Peyer's patch (tissue), 4 donors: ENCODE data around the gene HSBP1. TPM values are rescaled to one million over a fixed set of nuclear protein-coding genes. Genes with fewer than 3 reads are reported as not detected.

Experiments
- DNase-seq, 3 donors: peaks; one replicate each; pipeline ENCODE4 v3.0.0-alpha.2; 2017 to 2019
- H3K27ac ChIP-seq, 4 donors: fragments of 200-600 bp; sonication (generic); one replicate each; pipeline ENCODE4 v1.5.1; 2016 to 2019
- H3K27me3 ChIP-seq, 2 donors: fragments of 200-600 bp; sonication (generic); one replicate each; pipeline ENCODE4 v1.5.1; 2019
- H3K36me3 ChIP-seq, 3 donors: fragments of 200-600 bp; sonication (generic); one replicate each; pipeline ENCODE4 v1.5.1; 2016 to 2019
- H3K4me1 ChIP-seq, 4 donors: fragments of 200-600 bp; sonication (generic); one replicate each; pipeline ENCODE4 v1.5.1; 2016 to 2019
- H3K4me3 ChIP-seq, 4 donors: fragments of 200-600 bp; sonication (generic); 1 replicate in 3 of 4; 2 replicates in 1 of 4; pipeline ENCODE4 v1.5.1; 2016 to 2019; ENCODE audit warnings: mild to moderate bottlenecking in 1 of 4
- H3K9me3 ChIP-seq, 4 donors: fragments of 200-600 bp; sonication (generic); one replicate each; pipeline ENCODE4 v1.5.1; 2016 to 2019; ENCODE audit warnings: mild to moderate bottlenecking in 1 of 4
- CTCF ChIP-seq, 6 experiments: fragments of 450-650 bp in 4 of 6; fragments of 200-600 bp in 2 of 6; sonication (generic) in 1 of 6; IDR thresholded peaks; one replicate each; pipeline ENCODE4 v1.5.1; 2017 to 2019; ENCODE audit warnings: antibody characterized with exemption in 6 of 6, mild to moderate bottlenecking in 3 of 6, moderate library complexity in 1 of 6
- POLR2A ChIP-seq, 2 donors: fragments of 450-650 bp; IDR thresholded peaks; one replicate each; pipeline ENCODE4 v1.5.1; 2017; ENCODE audit warnings: antibody characterized with exemption in 2 of 2, mild to moderate bottlenecking in 2 of 2, moderate library complexity in 2 of 2
- total RNA-seq, 4 donors: library from RNA; depleted of rRNA; stranded (reverse); fragments of >200 nt; gene quantifications; one replicate each; pipeline ENCODE4 v1.1.0, GENCODE V29; 2016

The HSBP1 gene
- total RNA-seq, 4 donors from 2014 or later, result 12.4 to 19.0 (median 18.1) TPM

GRCh38 chr16:83839561-83839960 is 31.8 kb downstream of the HSBP1 start:
- Histone ChIP-seq H3K27me3 (no peaks in the 10 kb centered on the region), H3K27ac (no peak overlapping the region), H3K36me3 (no peaks in the 10 kb centered on the region), H3K4me1 (no peaks in the 10 kb centered on the region), H3K9me3 (no peaks in the 10 kb centered on the region), H3K4me3 (no peak overlapping the region)
- DNase-seq, result no peak
- no peak for TF ChIP-seq CTCF (IDR thresholded peaks at IDR 0.05)
- no peak for TF ChIP-seq POLR2A (IDR thresholded peaks at IDR 0.05)

GRCh38 chr16:83840060-83840617 is 32.4 kb downstream of the HSBP1 start:
- Histone ChIP-seq H3K36me3 (no peaks in the 10 kb centered on the region), H3K27ac (no peak overlapping the region), H3K9me3 (no peaks in the 10 kb centered on the region), H3K27me3 (no peaks in the 10 kb centered on the region), H3K4me3 (no peak overlapping the region), H3K4me1 (no peaks in the 10 kb centered on the region)
- no peak for DNase-seq
- TF ChIP-seq POLR2A (IDR thresholded peaks at IDR 0.05), result no peak
- TF ChIP-seq CTCF (IDR thresholded peaks at IDR 0.05), result no peak

- H3K9me3 ChIP-seq, result no peaks in the 10 kb centered on the region
- no peak for DNase-seq
- no peaks in the 10 kb centered on the region for H3K36me3 ChIP-seq
- no peak for TF ChIP-seq CTCF (IDR thresholded peaks at IDR 0.05)
- no peak for TF ChIP-seq POLR2A (IDR thresholded peaks at IDR 0.05)
- H3K4me3 ChIP-seq, result no peak overlapping the region
- H3K27ac ChIP-seq, result no peak overlapping the region
- no peaks in the 10 kb centered on the region for H3K4me1 ChIP-seq
- no peaks in the 10 kb centered on the region for H3K27me3 ChIP-seq
Measured at GRCh38 chr16:83842291-83842690, 34.5 kb downstream of the HSBP1 start.

- peak in 2 of 3 donors; percentile 56 to 66 for DNase-seq
Measured at GRCh38 chr16:83842756-83843507, 35.2 kb downstream of the HSBP1 start.

GRCh38 chr16:83843657-83844056 is 35.9 kb downstream of the HSBP1 start:
- Histone ChIP-seq H3K4me1 (no peaks in the 10 kb centered on the region), H3K4me3 (no peak overlapping the region), H3K27me3 (no peaks in the 10 kb centered on the region), H3K9me3 (no peaks in the 10 kb centered on the region), H3K27ac (peak overlapping the region in 1 of 4 donors; percentile 38), H3K36me3 (no peaks in the 10 kb centered on the region)
- TF ChIP-seq CTCF (IDR thresholded peaks at IDR 0.05) (no peak), POLR2A (IDR thresholded peaks at IDR 0.05) (no peak)
- peak in 2 of 3 donors; percentile 66 to 71 for DNase-seq

More at GRCh38 chr16:83842756-83843507, 35.2 kb downstream of the HSBP1 start:
- H3K36me3 ChIP-seq, result no peaks in the 10 kb centered on the region
- H3K4me1 ChIP-seq, result no peaks in the 10 kb centered on the region
- peak overlapping the region in 1 of 4 donors; percentile 38 for H3K27ac ChIP-seq
- H3K9me3 ChIP-seq, result no peaks in the 10 kb centered on the region
- H3K27me3 ChIP-seq, result no peaks in the 10 kb centered on the region
- TF ChIP-seq POLR2A (IDR thresholded peaks at IDR 0.05) (no peak), CTCF (IDR thresholded peaks at IDR 0.05) (no peak)
- no peak overlapping the region for H3K4me3 ChIP-seq
